Loucy (cell line): ENCODE results near the gene GAGE1.
"Not testable (repeated sequence)": the region's sequence is repeated elsewhere in the genome, so short reads cannot be mapped to it uniquely, and the experiment has no call there.

Experiments
- H2AFZ ChIP-seq: fragments of 200-600 bp; sonication (generic); 2 replicates; pipeline ENCODE4 v1.6.0; 2016; ENCODE audit warnings: antibody characterized with exemption, mild to moderate bottlenecking, low read length, moderate library complexity
- H3F3A ChIP-seq: fragments of 200-600 bp; 2 replicates; pipeline ENCODE4 v1.6.0; 2016; ENCODE audit warnings: antibody characterized with exemption, low read depth, mild to moderate bottlenecking
- H3K27me3 ChIP-seq: fragments of 200-600 bp; sonication (generic); 2 replicates; pipeline ENCODE4 v1.6.1; 2014; ENCODE audit warnings: low read length, mild to moderate bottlenecking; ENCODE audit not compliant: insufficient read depth, poor library complexity, severe bottlenecking
- H3K36me3 ChIP-seq: fragments of 200-600 bp; sonication (generic); 2 replicates; pipeline ENCODE4 v1.6.1; 2016; ENCODE audit warnings: low read length; ENCODE audit not compliant: insufficient read depth
- H3K4me1 ChIP-seq: fragments of 200-600 bp; sonication (generic); 2 replicates; pipeline ENCODE4 v1.5.1; 2014; ENCODE audit warnings: low read length, mild to moderate bottlenecking; ENCODE audit not compliant: insufficient read depth, poor library complexity, severe bottlenecking
- H3K4me2 ChIP-seq: fragments of 200-600 bp; sonication (generic); 2 replicates; pipeline ENCODE4 v1.6.0; 2014; ENCODE audit warnings: antibody characterized with exemption, low read length, low read depth, mild to moderate bottlenecking; ENCODE audit not compliant: poor library complexity, severe bottlenecking
- H3K4me3 ChIP-seq: fragments of 200-600 bp; sonication (generic); 2 replicates; pipeline ENCODE4 v1.5.1; 2014; ENCODE audit warnings: low read length, mild to moderate bottlenecking, mixed read lengths; ENCODE audit not compliant: poor library complexity, severe bottlenecking
- H3K79me2 ChIP-seq: fragments of 200-600 bp; sonication (generic); 2 replicates; pipeline ENCODE4 v1.6.1; 2014; ENCODE audit warnings: low read length; ENCODE audit not compliant: insufficient read depth
- H3K9ac ChIP-seq: fragments of 200-600 bp; sonication (generic); 2 replicates; pipeline ENCODE4 v1.6.0; 2014; ENCODE audit warnings: mild to moderate bottlenecking, low read depth, low read length, moderate library complexity; ENCODE audit not compliant: poor library complexity, severe bottlenecking
- H3K9me2 ChIP-seq: fragments of 200-600 bp; sonication (generic); replicated peaks from 2 replicates; pipeline ENCODE4 v1.6.1; 2016; ENCODE audit warnings: low read depth, low read length, mixed read lengths
- H3K9me3 ChIP-seq: fragments of 200-600 bp; sonication (generic); 2 replicates; pipeline ENCODE4 v1.6.1; 2014; ENCODE audit warnings: mild to moderate bottlenecking, antibody characterized with exemption, low read length, low read depth; ENCODE audit not compliant: insufficient read depth
- H4K20me1 ChIP-seq: fragments of 200-600 bp; sonication (generic); 2 replicates; pipeline ENCODE4 v1.6.0; 2014; ENCODE audit warnings: antibody characterized with exemption, low read length, mild to moderate bottlenecking; ENCODE audit not compliant: insufficient read depth, poor library complexity, severe bottlenecking

GAGE1 gene

GRCh38 chrX:49598720-49599119, at the start of gene GAGE1:
TSS of gene GAGE1 (plus strand) at chrX:49599020. CDS start at chrX:49600175, 1,155 bp downstream.
- not testable (repeated sequence) for H3K36me3 ChIP-seq, H3K4me3 ChIP-seq, H3K9ac ChIP-seq, H4K20me1 ChIP-seq, H3F3A ChIP-seq, H3K27me3 ChIP-seq, H3K4me1 ChIP-seq, H3K79me2 ChIP-seq, H2AFZ ChIP-seq, H3K9me2 ChIP-seq, H3K4me2 ChIP-seq, H3K9me3 ChIP-seq

GRCh38 chrX:49550989-49551388, 47.8 kb upstream of the GAGE1 start, which contains the start of gene GAGE12E:
TSS of gene GAGE12E (plus strand) at chrX:49551289. CDS start at chrX:49552444, 1,155 bp downstream.
- H3K9ac ChIP-seq, H3K79me2 ChIP-seq, H4K20me1 ChIP-seq, H3K4me2 ChIP-seq, H3K9me2 ChIP-seq, H2AFZ ChIP-seq, H3K4me3 ChIP-seq, H3K9me3 ChIP-seq, H3K27me3 ChIP-seq, H3K4me1 ChIP-seq, H3K36me3 ChIP-seq, H3F3A ChIP-seq: not testable (repeated sequence)

- not testable (repeated sequence) for H3K4me3 ChIP-seq, H3K4me1 ChIP-seq, H2AFZ ChIP-seq, H3K9me2 ChIP-seq, H3F3A ChIP-seq, H4K20me1 ChIP-seq, H3K4me2 ChIP-seq, H3K27me3 ChIP-seq, H3K36me3 ChIP-seq, H3K9me3 ChIP-seq, H3K79me2 ChIP-seq, H3K9ac ChIP-seq
These were observed 38.3 kb upstream of the GAGE1 start, which contains the start of gene GAGE12F for GRCh38 chrX:49560542-49560941. TSS of gene GAGE12F (plus strand) at chrX:49560842. CDS start at chrX:49561997, 1,155 bp downstream.

GRCh38 chrX:49568728-49569127, 30.1 kb upstream of the GAGE1 start:
- not testable (repeated sequence) for H3K79me2 ChIP-seq, H3K4me1 ChIP-seq, H3F3A ChIP-seq, H4K20me1 ChIP-seq, H2AFZ ChIP-seq, H3K9me2 ChIP-seq, H3K27me3 ChIP-seq, H3K9me3 ChIP-seq, H3K36me3 ChIP-seq, H3K4me3 ChIP-seq, H3K9ac ChIP-seq, H3K4me2 ChIP-seq

- not testable (repeated sequence) for H3K79me2 ChIP-seq, H3K9me3 ChIP-seq, H3K9ac ChIP-seq, H4K20me1 ChIP-seq, H3K4me3 ChIP-seq, H3F3A ChIP-seq, H3K4me2 ChIP-seq, H3K27me3 ChIP-seq, H2AFZ ChIP-seq, H3K36me3 ChIP-seq, H3K4me1 ChIP-seq, H3K9me2 ChIP-seq
These were observed 29.7 kb upstream of the GAGE1 start for GRCh38 chrX:49569152-49569551.

- H3F3A ChIP-seq, H4K20me1 ChIP-seq, H3K27me3 ChIP-seq, H3K36me3 ChIP-seq, H3K4me1 ChIP-seq, H2AFZ ChIP-seq, H3K9me3 ChIP-seq, H3K9me2 ChIP-seq, H3K4me3 ChIP-seq, H3K9ac ChIP-seq, H3K79me2 ChIP-seq, H3K4me2 ChIP-seq: not testable (repeated sequence)
These were observed 28.7 kb upstream of the GAGE1 start, which contains the start of gene GAGE12G for GRCh38 chrX:49570100-49570499. TSS of gene GAGE12G (plus strand) at chrX:49570400. CDS start at chrX:49571555, 1,155 bp downstream.

- not testable (repeated sequence) for H4K20me1 ChIP-seq, H3K9me2 ChIP-seq, H3K36me3 ChIP-seq, H3K4me2 ChIP-seq, H3K79me2 ChIP-seq, H3K27me3 ChIP-seq, H2AFZ ChIP-seq, H3K9me3 ChIP-seq, H3K9ac ChIP-seq, H3F3A ChIP-seq, H3K4me1 ChIP-seq, H3K4me3 ChIP-seq
These were observed 19.2 kb upstream of the GAGE1 start, which contains the start of gene GAGE12H for GRCh38 chrX:49579649-49580048. TSS of gene GAGE12H (plus strand) at chrX:49579949. CDS start at chrX:49581104, 1,155 bp downstream.
